ENCODE data around the gene CELF3. TPM values are rescaled to one million over a fixed set of nuclear protein-coding genes. Genes with fewer than 3 reads are reported as not detected.

The CELF3 gene
- polyA plus RNA-seq, 1 donor from 2014 or later: 89.0 TPM

GRCh38 chr1:151720554-151720953 lies 4.0 kb upstream of the CELF3 start:
- Histone ChIP-seq H2AFZ (ENCODE audit: low read depth, low read length) (peak overlapping the region; percentile 6), H3K27ac (ENCODE audit: low read length) (peak overlapping the region; percentile 45), H3K4me3 (ENCODE audit: low read length) (peak overlapping the region; percentile 81), H3K9me2 (ENCODE audit: insufficient read depth, low read length) (no peaks in the 10 kb centered on the region), H3K79me2 (replicated peaks; ENCODE audit: insufficient read depth, low read length) (peaks cover 16% of the 10 kb centered on the region), H3K36me3 (ENCODE audit: insufficient read depth, low read length) (no peaks in the 10 kb centered on the region), H3F3A (ENCODE audit: insufficient read depth, low read length, poor library complexity, severe bottlenecking) (no peaks in the 10 kb centered on the region), H3K4me2 (ENCODE audit: low read length) (no peak overlapping the region), H3K9ac (ENCODE audit: low read length) (no peak overlapping the region), H3K27me3 (ENCODE audit: insufficient read depth, low read depth, low read length) (no peaks in the 10 kb centered on the region), H4K20me1 (ENCODE audit: insufficient read depth) (no peaks in the 10 kb centered on the region), H3K9me3 (ENCODE audit: low read length) (no peaks in the 10 kb centered on the region)
- TF ChIP-seq EZH2 (IDR thresholded peaks at IDR 0.05; ENCODE audit: borderline replicate concordance, insufficient read depth, low read length, poor library complexity, severe bottlenecking): no peak
- no peak for TF ChIP-seq EP300 (conservative IDR thresholded peaks at IDR 0.05; ENCODE audit: poor library complexity, severe bottlenecking)
- no peak for TF ChIP-seq MXI1 (conservative IDR thresholded peaks at IDR 0.05; ENCODE audit: poor library complexity, severe bottlenecking)
- TF ChIP-seq TAF1 (IDR thresholded peaks at IDR 0.05; ENCODE audit: low read depth): no peak
- no peak for TF ChIP-seq REST (IDR thresholded peaks at IDR 0.05; ENCODE audit: borderline replicate concordance)
- no peak for TF ChIP-seq RAD21 (conservative IDR thresholded peaks at IDR 0.05)
- TF ChIP-seq POLR2AphosphoS5 (IDR thresholded peaks at IDR 0.05): no peak
- no peak for TF ChIP-seq SMC3 (conservative IDR thresholded peaks at IDR 0.05; ENCODE audit: poor library complexity)
- TF ChIP-seq CTCF (IDR thresholded peaks at IDR 0.05; ENCODE audit: poor library complexity, severe bottlenecking): no peak

GRCh38 chr1:151720125-151720524 lies 3.5 kb upstream of the CELF3 start:
- Histone ChIP-seq H3K9ac (ENCODE audit: low read length) (no peak overlapping the region), H3F3A (ENCODE audit: insufficient read depth, low read length, poor library complexity, severe bottlenecking) (no peaks in the 10 kb centered on the region), H3K27ac (ENCODE audit: low read length) (peak overlapping the region; percentile 45)

More at GRCh38 chr1:151720125-151720524, 3.5 kb upstream of the CELF3 start:
- H2AFZ ChIP-seq (ENCODE audit: low read depth, low read length): no peak overlapping the region
- H3K9me2 ChIP-seq (ENCODE audit: insufficient read depth, low read length): no peaks in the 10 kb centered on the region
- no peaks in the 10 kb centered on the region for H3K36me3 ChIP-seq (ENCODE audit: insufficient read depth, low read length)
- no peak overlapping the region for H3K4me2 ChIP-seq (ENCODE audit: low read length)
- H4K20me1 ChIP-seq (ENCODE audit: insufficient read depth): no peaks in the 10 kb centered on the region
- H3K27me3 ChIP-seq (ENCODE audit: insufficient read depth, low read depth, low read length): no peaks in the 10 kb centered on the region
- H3K9me3 ChIP-seq (ENCODE audit: low read length): no peaks in the 10 kb centered on the region
- TF ChIP-seq EZH2 (IDR thresholded peaks at IDR 0.05; ENCODE audit: borderline replicate concordance, insufficient read depth, low read length, poor library complexity, severe bottlenecking) (no peak), RAD21 (conservative IDR thresholded peaks at IDR 0.05) (no peak), EP300 (conservative IDR thresholded peaks at IDR 0.05; ENCODE audit: poor library complexity, severe bottlenecking) (no peak), SMC3 (conservative IDR thresholded peaks at IDR 0.05; ENCODE audit: poor library complexity) (no peak), REST (IDR thresholded peaks at IDR 0.05; ENCODE audit: borderline replicate concordance) (no peak), POLR2AphosphoS5 (IDR thresholded peaks at IDR 0.05) (no peak), MXI1 (conservative IDR thresholded peaks at IDR 0.05; ENCODE audit: poor library complexity, severe bottlenecking) (no peak), CTCF (IDR thresholded peaks at IDR 0.05; ENCODE audit: poor library complexity, severe bottlenecking) (no peak), TAF1 (IDR thresholded peaks at IDR 0.05; ENCODE audit: low read depth) (no peak)
- no peak overlapping the region for H3K4me3 ChIP-seq (ENCODE audit: low read length)
- H3K79me2 ChIP-seq (replicated peaks; ENCODE audit: insufficient read depth, low read length): peaks cover 20% of the 10 kb centered on the region
